ENCODE measurements around the gene VSNL1.

GRCh38 chr2:17604050-17604449 lies 63.6 kb downstream of the VSNL1 start:
- TF ChIP-seq EZH2 (IDR thresholded peaks at IDR 0.05; ENCODE audit: insufficient read depth, poor library complexity, severe bottlenecking): no peak
- no peak for TF ChIP-seq EZH2phosphoT487 (IDR thresholded peaks at IDR 0.05; ENCODE audit: insufficient read depth, low read depth)

Measured in GM23248 (cell line).